ENCODE results near the gene ZFHX3. TPM values are rescaled to one million over a fixed set of nuclear protein-coding genes. Genes with fewer than 3 reads are reported as not detected.

The ZFHX3 gene
- total and polyA plus RNA-seq, 2 of the 8 experiments (the other 6 are each of a cell fraction or from before 2014, with no cell fraction given), result 0.08 to 0.99 TPM

DNA sequence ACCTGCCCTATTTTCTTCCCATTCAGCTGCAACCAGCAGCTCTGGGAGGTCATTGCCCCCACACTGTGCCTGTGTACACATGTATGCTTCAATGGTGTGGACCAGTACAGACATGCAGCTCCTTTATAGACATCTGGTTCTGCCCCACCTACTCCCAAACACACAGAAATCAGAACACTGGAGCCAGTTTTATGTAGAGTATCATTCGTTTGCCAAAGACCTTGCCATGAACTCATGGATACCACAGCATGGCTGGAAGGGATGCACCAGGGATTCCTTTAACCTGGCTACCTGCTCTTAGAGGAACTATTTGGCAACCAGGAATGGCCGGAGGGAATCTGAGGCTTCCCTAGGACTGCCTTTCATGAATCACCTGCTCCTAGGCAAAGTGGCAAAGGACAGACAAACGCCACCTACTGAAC lies 60.4 kb downstream of the ZFHX3 start:
- FAIRE-seq (no peak), DNase-seq (ENCODE audit: low read depth in 1 of 2, low spot score in 2 of 2) (no peak)
- no peaks in the 10 kb centered on the region; the same call in 1 of the 2 replicates for H3K79me1 ChIP-seq (ENCODE audit: low read depth, low read length)
- no peak overlapping the region for H2AK5ac ChIP-seq (ENCODE audit: low read depth, low read length)
- no peak overlapping the region for H3K56ac ChIP-seq (replicated peaks; ENCODE audit: insufficient read length, low read depth, low read length)
- H3K4ac ChIP-seq (replicated peaks; ENCODE audit: insufficient read length, low read depth, low read length), result no peak overlapping the region
- no peak overlapping the region for H2AFZ ChIP-seq (ENCODE audit: low read length)
- H2BK12ac ChIP-seq (ENCODE audit: low read depth, low read length), result no peak overlapping the region
- no peak overlapping the region for H2BK15ac ChIP-seq (ENCODE audit: low read length)
- no peak overlapping the region for H3K27ac ChIP-seq (ENCODE audit: low read depth, low read length)
- no peak overlapping the region for H3K4me3 ChIP-seq (ENCODE audit: extremely low read depth in 1 of 4, insufficient read depth in 2 of 4, low read depth in 3 of 4, low read length in 4 of 4)
- H2BK20ac ChIP-seq (ENCODE audit: low read length), result no peak overlapping the region
- no peaks in the 10 kb centered on the region for H3K79me2 ChIP-seq (ENCODE audit: control insufficient read depth in 1 of 2, insufficient read depth in 2 of 2, low read length in 2 of 2)
- 91% methylated on average over 3 of the region's 3 CpGs; no CpG with 5 or more reads in 1 of the 2 experiments for WGBS, 2 experiments (ENCODE audit: extremely low coverage in 1 of 2, insufficient coverage in 1 of 2, insufficient read length in 1 of 2, insufficient replicate concordance in 2 of 2, low coverage in 1 of 2, low lambda C conversion rate in 2 of 2, missing lambda C conversion rate in 1 of 2)
- ChIA-PET POLR2A (ENCODE audit: partially characterized antibody) (no interaction called here), CTCF (ENCODE audit: partially characterized antibody) (interaction anchor here (0.6 to 8.8 kb wide), 8 partner anchors 8 to 140 kb away, joined by 3 to 86 read pairs (median 4); no protein-coding TSS in a partner anchor)
- H3K4me1 ChIP-seq (replicated peaks in 1 of 4; ENCODE audit: control insufficient read depth in 3 of 4, insufficient read depth in 4 of 4, low read length in 3 of 4), result peaks cover 2 to 8% (median 6%) of the 10 kb centered on the region in 4 experiments; a peak in 6 of 7 replicates
- H3K23me2 ChIP-seq (ENCODE audit: low read depth, low read length), result no peaks in the 10 kb centered on the region
- H3K14ac ChIP-seq (ENCODE audit: insufficient read length), result no peak overlapping the region
- no peak overlapping the region for H2BK120ac ChIP-seq (replicated peaks; ENCODE audit: low read depth, low read length)
- no peak overlapping the region for H3K18ac ChIP-seq (ENCODE audit: extremely low read depth, low read length)
- no peak overlapping the region for H3K9ac ChIP-seq (replicated peaks in 1 of 4; ENCODE audit: extremely low read depth in 1 of 4, low read depth in 3 of 4, low read length in 3 of 4)
- no peak overlapping the region for H2BK5ac ChIP-seq (ENCODE audit: low read depth, low read length)
- H3K27me3 ChIP-seq (replicated peaks in 1 of 4; ENCODE audit: control insufficient read depth in 3 of 4, extremely low read depth in 1 of 4, insufficient read depth in 3 of 4, low read length in 3 of 4), result peaks cover 0 to 4% (median 0%) of the 10 kb centered on the region in 4 experiments; a peak in 1 of 7 replicates
- H4K91ac ChIP-seq (replicated peaks; ENCODE audit: insufficient read length, low read length), result no peak overlapping the region
- no peak overlapping the region for H4K5ac ChIP-seq (ENCODE audit: insufficient read length, low read depth, low read length)
- H4K20me1 ChIP-seq (replicated peaks in 1 of 2; ENCODE audit: control insufficient read depth in 1 of 2, insufficient read depth in 2 of 2, low read length in 2 of 2), result no peaks in the 10 kb centered on the region
- no peaks in the 10 kb centered on the region for H3K36me3 ChIP-seq (ENCODE audit: control insufficient read depth in 2 of 4, insufficient read depth in 4 of 4, low read length in 3 of 4)
- no peak overlapping the region for H3K23ac ChIP-seq (ENCODE audit: insufficient read length)
- H3K9me3 ChIP-seq (ENCODE audit: insufficient read depth in 2 of 2, low read depth in 1 of 2, low read length in 1 of 2), result no peaks in the 10 kb centered on the region
- no peak overlapping the region for H4K8ac ChIP-seq (ENCODE audit: extremely low read depth, insufficient read depth, low read length)
- no peak overlapping the region for H3K4me2 ChIP-seq (ENCODE audit: insufficient read depth in 1 of 2, low read depth in 2 of 2, low read length in 2 of 2)
- TF ChIP-seq POLR2A (IDR thresholded peaks at IDR 0.05; ENCODE audit: control extremely low read depth in 1 of 2, low read depth in 2 of 2, low read length in 2 of 2) (no peak), ZNF274 (IDR thresholded peaks at IDR 0.05; ENCODE audit: borderline replicate concordance, extremely low read depth, low read length) (no peak), NANOG (IDR thresholded peaks at IDR 0.05; ENCODE audit: insufficient read depth, low read depth, low read length, poor library complexity, severe bottlenecking) (no peak), SAP30 (IDR thresholded peaks at IDR 0.05; ENCODE audit: insufficient read depth, insufficient replicate concordance, low read length) (no peak), SIRT6 (IDR thresholded peaks at IDR 0.05; ENCODE audit: low read length) (no peak), GTF2F1 (IDR thresholded peaks at IDR 0.05; ENCODE audit: borderline replicate concordance, low read depth, low read length) (no peak), BRCA1 (IDR thresholded peaks at IDR 0.05; ENCODE audit: low read depth, low read length) (no peak)
